CD14-positive monocyte (primary cell): ENCODE results near the gene TENT4B. TPM values are rescaled to one million over a fixed set of nuclear protein-coding genes. Genes with fewer than 3 reads are reported as not detected.

Experiments
- DNase-seq, 3 donors: peaks; one replicate each; pipeline ENCODE4 v3.0.0-alpha.2; 2011 to 2022
- H2AFZ ChIP-seq: 2 replicates; pipeline ENCODE4 v1.6.0; 2012; ENCODE audit warnings: mild to moderate bottlenecking, low read depth, low read length, inconsistent platforms; ENCODE audit not compliant: insufficient read depth, poor library complexity, severe bottlenecking
- H3K27ac ChIP-seq, 2 donors: 1 replicate in 1 of 2; 2 replicates in 1 of 2; pipeline ENCODE4 v1.5.1; 2012 to 2013; ENCODE audit warnings: low read length in 2 of 2, control low read depth in 1 of 2, inconsistent platforms in 1 of 2, low read depth in 1 of 2, mild to moderate bottlenecking in 1 of 2
- H3K27me3 ChIP-seq, 2 donors: one replicate each; pipeline versions ENCODE4 v1.6.0 to v1.6.1; 2011 to 2013; ENCODE audit warnings: low read length in 2 of 2; ENCODE audit not compliant: control insufficient read depth in 2 of 2, insufficient read depth in 2 of 2
- H3K36me3 ChIP-seq, 2 donors: replicated peaks in 1 of 2; 1 replicate in 1 of 2; 2 replicates in 1 of 2; pipeline versions ENCODE4 v1.5.1 to v1.6.1; 2012 to 2013; ENCODE audit warnings: low read length in 2 of 2, control low read depth in 1 of 2, inconsistent platforms in 1 of 2, mild to moderate bottlenecking in 1 of 2; ENCODE audit not compliant: insufficient read depth in 2 of 2, control insufficient read depth in 1 of 2
- H3K4me1 ChIP-seq, 2 donors: 1 replicate in 1 of 2; 2 replicates in 1 of 2; pipeline versions ENCODE4 v1.5.1 to v1.6.1; 2012 to 2013; ENCODE audit warnings: low read length in 2 of 2, control low read depth in 1 of 2, inconsistent platforms in 1 of 2, mild to moderate bottlenecking in 1 of 2, moderate library complexity in 1 of 2; ENCODE audit not compliant: insufficient read depth in 2 of 2, control insufficient read depth in 1 of 2
- H3K4me2 ChIP-seq: replicated peaks from 2 replicates; pipeline ENCODE3; 2012; ENCODE audit warnings: low read length, moderate library complexity, mild to moderate bottlenecking; ENCODE audit not compliant: poor library complexity, severe bottlenecking; ENCODE audit errors: extremely low read depth
- H3K4me3 ChIP-seq, 3 experiments: fragments of 200-600 bp in 1 of 3; sonication (generic) in 1 of 3; replicated peaks in 1 of 3; 1 replicate in 2 of 3; 2 replicates in 1 of 3; pipeline ENCODE4 v1.5.1; 2011 to 2013; ENCODE audit warnings: low read length in 3 of 3, mild to moderate bottlenecking in 3 of 3, control low read depth in 2 of 3, low read depth in 2 of 3, inconsistent platforms in 1 of 3, moderate library complexity in 1 of 3
- H3K79me2 ChIP-seq: 2 replicates; pipeline ENCODE4 v1.6.0; 2012; ENCODE audit warnings: mild to moderate bottlenecking, control low read depth, inconsistent platforms, low read length, moderate library complexity; ENCODE audit not compliant: insufficient read depth
- H3K9ac ChIP-seq: 2 replicates; pipeline ENCODE4 v1.6.0; 2017; ENCODE audit warnings: low read length, mild to moderate bottlenecking; ENCODE audit not compliant: insufficient read depth, poor library complexity, severe bottlenecking
- H3K9me3 ChIP-seq, 2 donors: replicated peaks in 1 of 2; 1 replicate in 1 of 2; 2 replicates in 1 of 2; pipeline versions ENCODE4 v1.5.1 to v1.6.1; 2012 to 2013; ENCODE audit warnings: low read length in 2 of 2, control low read depth in 1 of 2; ENCODE audit not compliant: control insufficient read depth in 1 of 2, insufficient read depth in 1 of 2
- H4K20me1 ChIP-seq: 2 replicates; pipeline ENCODE4 v1.6.0; 2012; ENCODE audit warnings: mild to moderate bottlenecking, low read length, control low read depth, moderate library complexity; ENCODE audit not compliant: insufficient read depth
- H3K27ac Mint-ChIP-seq, 7 donors: one replicate each; pipeline ENCODE4 v1.8.0; 2020; ENCODE audit warnings: mild to moderate bottlenecking in 7 of 7, mixed read lengths in 7 of 7, moderate library complexity in 6 of 7, inconsistent platforms in 2 of 7
- H3K27me3 Mint-ChIP-seq, 3 donors: one replicate each; pipeline ENCODE4 v1.8.0; 2021 to 2022; ENCODE audit warnings: low read depth in 3 of 3, mild to moderate bottlenecking in 3 of 3, mixed read lengths in 3 of 3, moderate library complexity in 3 of 3, inconsistent platforms in 1 of 3
- H3K36me3 Mint-ChIP-seq, 2 donors: one replicate each; pipeline ENCODE4 v1.8.0; 2020; ENCODE audit warnings: mixed read lengths in 2 of 2, inconsistent platforms in 1 of 2, mild to moderate bottlenecking in 1 of 2
- H3K4me1 Mint-ChIP-seq: one replicate; pipeline ENCODE4 v1.8.0; 2020; ENCODE audit warnings: mild to moderate bottlenecking, mixed read lengths
- H3K4me3 Mint-ChIP-seq, 2 donors: one replicate each; pipeline ENCODE4 v1.8.0; 2020; ENCODE audit warnings: mild to moderate bottlenecking in 2 of 2, mixed read lengths in 2 of 2, moderate library complexity in 1 of 2
- H3K9me3 Mint-ChIP-seq, 7 donors: one replicate each; pipeline ENCODE4 v1.8.0; 2020 to 2022; ENCODE audit warnings: mixed read lengths in 7 of 7, mild to moderate bottlenecking in 6 of 7, moderate library complexity in 6 of 7, inconsistent platforms in 2 of 7
- WGBS: methylation state at CpG from one replicate; pipeline ENCODE4 v1.1.5; 2013; ENCODE audit warnings: missing lambda C conversion rate; ENCODE audit not compliant: insufficient coverage; 5-methylcytosine and 5-hydroxymethylcytosine counted together
- intact Hi-C, 2 donors: fragments of 100-400 bp; cut with micrococcal nuclease; formaldehyde crosslinking; loops; one replicate each; pipeline versions ENCODE4 v1.15.0 to v1.15.1; 2023
- polyA plus RNA-seq, 3 donors: library from polyadenylated mRNA; depleted of rRNA in 1 of 3; unstranded in 2 of 3; stranded (reverse) in 1 of 3; fragments of 300-500 nt in 2 of 3; fragments of >200 nt in 1 of 3; fragmentation: Illumina TruSeq in 2 of 3; gene quantifications; 1 replicate in 2 of 3; 2 replicates in 1 of 3; pipeline ENCODE4 v1.2.3, GENCODE V29; 2012 to 2021
- TF ChIP-seq, protein P1 (sequence below): fragments of 200-600 bp; IDR thresholded peaks from one replicate; pipeline ENCODE4 v1.8.0; 2022; ENCODE audit warnings: antibody characterized with exemption, mild to moderate bottlenecking

Gene TENT4B
- polyA plus RNA-seq, 3 donors, result 1.4 to 9.0 (median 1.7) TPM

DNA sequence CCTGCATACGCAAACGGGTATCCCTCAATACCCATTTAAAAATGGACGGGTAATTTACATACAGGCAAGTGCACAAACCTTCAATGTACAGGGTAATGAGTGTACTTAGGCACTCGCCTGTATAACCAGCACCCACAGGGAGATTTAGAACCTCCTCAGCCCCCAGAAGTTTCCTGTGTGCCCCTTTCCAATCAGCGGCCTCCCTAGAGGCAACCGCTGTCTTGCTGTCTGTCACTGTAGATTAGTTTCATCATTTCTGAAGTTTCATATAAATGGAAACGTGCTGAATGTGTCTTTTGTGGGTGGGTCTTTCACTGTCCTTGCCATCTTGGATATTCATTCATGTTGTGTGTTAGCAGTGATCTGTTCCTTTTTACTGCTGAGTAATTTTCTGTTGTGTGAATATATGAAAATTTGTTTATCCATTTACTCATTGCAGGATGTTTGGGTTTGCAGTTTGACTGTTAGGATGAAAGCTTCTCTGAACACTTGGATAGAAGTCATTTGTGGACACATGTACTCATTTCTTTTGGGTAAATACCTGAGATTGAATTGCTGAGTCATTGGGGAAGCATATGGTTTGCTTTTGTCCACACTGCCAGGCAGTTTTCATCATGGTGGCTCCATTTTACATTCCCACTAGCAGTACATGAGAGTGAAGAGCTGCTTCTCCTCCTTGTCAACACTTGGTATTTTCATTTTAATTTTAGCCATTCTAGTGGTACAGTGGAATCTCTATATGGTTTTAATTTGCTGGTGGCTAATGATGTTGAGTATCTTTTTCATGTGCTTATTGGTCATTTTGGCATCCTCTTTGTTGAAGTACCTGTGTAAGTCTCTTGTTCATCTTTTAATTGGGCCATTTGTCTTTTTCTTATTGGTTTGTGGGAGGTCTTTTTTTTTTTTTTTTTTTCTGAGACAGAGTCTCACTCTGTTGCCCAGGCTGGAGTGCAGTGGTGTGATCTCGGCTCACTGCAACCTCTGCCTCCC, 111.1 kb downstream of the TENT4B start:
- TF ChIP-seq, protein P1, sequence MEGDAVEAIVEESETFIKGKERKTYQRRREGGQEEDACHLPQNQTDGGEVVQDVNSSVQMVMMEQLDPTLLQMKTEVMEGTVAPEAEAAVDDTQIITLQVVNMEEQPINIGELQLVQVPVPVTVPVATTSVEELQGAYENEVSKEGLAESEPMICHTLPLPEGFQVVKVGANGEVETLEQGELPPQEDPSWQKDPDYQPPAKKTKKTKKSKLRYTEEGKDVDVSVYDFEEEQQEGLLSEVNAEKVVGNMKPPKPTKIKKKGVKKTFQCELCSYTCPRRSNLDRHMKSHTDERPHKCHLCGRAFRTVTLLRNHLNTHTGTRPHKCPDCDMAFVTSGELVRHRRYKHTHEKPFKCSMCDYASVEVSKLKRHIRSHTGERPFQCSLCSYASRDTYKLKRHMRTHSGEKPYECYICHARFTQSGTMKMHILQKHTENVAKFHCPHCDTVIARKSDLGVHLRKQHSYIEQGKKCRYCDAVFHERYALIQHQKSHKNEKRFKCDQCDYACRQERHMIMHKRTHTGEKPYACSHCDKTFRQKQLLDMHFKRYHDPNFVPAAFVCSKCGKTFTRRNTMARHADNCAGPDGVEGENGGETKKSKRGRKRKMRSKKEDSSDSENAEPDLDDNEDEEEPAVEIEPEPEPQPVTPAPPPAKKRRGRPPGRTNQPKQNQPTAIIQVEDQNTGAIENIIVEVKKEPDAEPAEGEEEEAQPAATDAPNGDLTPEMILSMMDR, result no peak
- H3K4me3 ChIP-seq, result no peak overlapping the region
- peaks cover 14 to 19% of the 10 kb centered on the region in 2 donors for H3K36me3 Mint-ChIP-seq
- H3K27ac Mint-ChIP-seq, result no peak overlapping the region
- H3K27ac ChIP-seq, result no peak overlapping the region
- H3K79me2 ChIP-seq, result peaks cover 73% of the 10 kb centered on the region
- no peak for DNase-seq
- peaks cover 6% of the 10 kb centered on the region for H4K20me1 ChIP-seq
- H3K4me1 ChIP-seq, result peaks cover 64 to 73% of the 10 kb centered on the region in 2 donors
- no peak overlapping the region for H3K4me3 Mint-ChIP-seq
- intact Hi-C loops, result loop anchor here in 1 of 2 donors (2.0 to 10.0 kb wide), 2 partner anchors 19 to 229 kb away; no protein-coding TSS in a partner anchor
- no peaks in the 10 kb centered on the region for H3K9me3 ChIP-seq
- H2AFZ ChIP-seq, result no peak overlapping the region
- H3K27me3 ChIP-seq, result no peaks in the 10 kb centered on the region
- WGBS, result 40% methylated on average over 1 of the region's 8 CpGs
- no peak overlapping the region for H3K9ac ChIP-seq
- no peaks in the 10 kb centered on the region for H3K36me3 ChIP-seq
- peaks cover 83% of the 10 kb centered on the region for H3K4me1 Mint-ChIP-seq
- H3K4me2 ChIP-seq, result no peak overlapping the region
- peaks cover 5 to 8% (median 6%) of the 10 kb centered on the region in 7 donors for H3K9me3 Mint-ChIP-seq
- H3K27me3 Mint-ChIP-seq, result peaks cover 0 to 11% (median 5%) of the 10 kb centered on the region in 3 donors

DNA sequence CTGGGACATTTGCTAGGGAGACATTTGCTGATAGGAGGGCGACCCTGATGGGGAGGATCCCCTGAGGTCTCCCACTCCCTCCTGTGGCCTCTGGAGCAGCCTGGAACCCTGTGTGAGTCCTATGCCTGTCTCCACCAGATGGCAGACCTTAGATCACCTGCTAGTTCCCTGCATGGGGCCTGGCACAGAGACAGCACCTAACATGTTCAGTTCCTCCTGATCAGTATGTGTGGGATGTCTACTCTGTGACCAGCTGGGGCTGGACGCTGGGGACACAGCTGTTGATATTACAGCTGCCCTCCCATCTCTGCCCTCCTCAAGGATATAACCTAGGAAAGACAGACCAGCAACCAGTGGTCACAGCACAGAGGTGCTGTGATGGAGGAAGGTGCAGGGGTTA, 112.2 kb downstream of the TENT4B start:
- Mint-ChIP-seq H3K27ac (peak overlapping the region in 6 of 7 donors; percentile 5 to 85 (median 78)), H3K4me1 (peaks cover 83% of the 10 kb centered on the region), H3K36me3 (peaks cover 14 to 15% of the 10 kb centered on the region in 2 donors), H3K9me3 (peaks cover 3 to 6% (median 4%) of the 10 kb centered on the region in 7 donors), H3K27me3 (peaks cover 0 to 11% (median 1%) of the 10 kb centered on the region in 3 donors), H3K4me3 (no peak overlapping the region)
- DNase-seq, result peak in 2 of 3 donors; percentile 37 to 39
- 83% methylated on average over 1 of the region's 2 CpGs for WGBS
- H3K27me3 ChIP-seq, result no peaks in the 10 kb centered on the region
- TF ChIP-seq, protein P1, result peak; percentile 29
- H3K9ac ChIP-seq, result no peak overlapping the region
- peak overlapping the region; percentile 22 for H3K4me2 ChIP-seq
- no peaks in the 10 kb centered on the region for H3K9me3 ChIP-seq
- H3K27ac ChIP-seq, result peak overlapping the region in 1 of 2 donors; percentile 97
- H2AFZ ChIP-seq, result no peak overlapping the region
- peaks cover 78% of the 10 kb centered on the region for H3K79me2 ChIP-seq
- H3K36me3 ChIP-seq, result no peaks in the 10 kb centered on the region
- H4K20me1 ChIP-seq, result no peaks in the 10 kb centered on the region
- H3K4me1 ChIP-seq, result peaks cover 65 to 76% of the 10 kb centered on the region in 2 donors
- intact Hi-C loops, result loop anchor here in 1 of 2 donors (2.0 to 10.0 kb wide), 2 partner anchors 18 to 230 kb away; no protein-coding TSS in a partner anchor
- H3K4me3 ChIP-seq, result no peak overlapping the region
